DOHH2 (cell line): ENCODE measurements around the gene HSCB.
"Not testable (repeated sequence)": the region's sequence is repeated elsewhere in the genome, so short reads cannot be mapped to it uniquely, and the experiment has no call there.

Experiments
- H3F3A ChIP-seq: fragments of 200-600 bp; sonication (generic), shearing (Covaris generic); 2 replicates; pipeline ENCODE4 v1.6.0; 2016; ENCODE audit warnings: antibody characterized with exemption, mild to moderate bottlenecking; ENCODE audit not compliant: control insufficient read depth, insufficient read depth
- H3K27ac ChIP-seq: fragments of 200-600 bp; sonication (generic); 2 replicates; pipeline ENCODE4 v1.5.1; 2014; ENCODE audit warnings: low read depth, mild to moderate bottlenecking, low read length, moderate library complexity
- H3K27me3 ChIP-seq: fragments of 200-600 bp; sonication (generic); 2 replicates; pipeline ENCODE4 v1.6.1; 2014; ENCODE audit warnings: mild to moderate bottlenecking, low read length, mixed read lengths; ENCODE audit not compliant: control insufficient read depth
- H3K36me3 ChIP-seq: fragments of 200-600 bp; sonication (generic); 2 replicates; pipeline ENCODE4 v1.6.1; 2014; ENCODE audit warnings: mild to moderate bottlenecking, low read length, moderate library complexity, mixed read lengths; ENCODE audit not compliant: control insufficient read depth
- H3K4me1 ChIP-seq: fragments of 200-600 bp; sonication (generic); 2 replicates; pipeline ENCODE4 v1.6.1; 2014; ENCODE audit warnings: mild to moderate bottlenecking, low read length, mixed read lengths; ENCODE audit not compliant: control insufficient read depth
- H3K4me2 ChIP-seq: fragments of 200-600 bp; sonication (generic); 2 replicates; pipeline ENCODE4 v1.6.0; 2014; ENCODE audit warnings: mild to moderate bottlenecking, low read length, moderate library complexity
- H3K4me3 ChIP-seq: fragments of 200-600 bp; sonication (generic); 2 replicates; pipeline ENCODE4 v1.5.1; 2014; ENCODE audit warnings: mild to moderate bottlenecking, low read length, mixed read lengths
- H3K79me2 ChIP-seq: fragments of 200-600 bp; sonication (generic); 2 replicates; pipeline ENCODE4 v1.6.1; 2014; ENCODE audit warnings: mild to moderate bottlenecking, low read length, mixed read lengths; ENCODE audit not compliant: control insufficient read depth
- H3K9me2 ChIP-seq: fragments of 200-600 bp; sonication (generic); replicated peaks from 2 replicates; pipeline ENCODE4 v1.6.1; 2014; ENCODE audit warnings: mild to moderate bottlenecking, low read length, mixed read lengths; ENCODE audit not compliant: control insufficient read depth
- H3K9me3 ChIP-seq: fragments of 200-600 bp; sonication (generic); 2 replicates; pipeline ENCODE4 v1.6.1; 2014; ENCODE audit warnings: antibody characterized with exemption, low read length, mixed read lengths; ENCODE audit not compliant: control insufficient read depth, insufficient read depth
- H4K20me1 ChIP-seq: fragments of 200-600 bp; sonication (generic); 2 replicates; pipeline ENCODE4 v1.6.0; 2014; ENCODE audit warnings: low read depth, mild to moderate bottlenecking, antibody characterized with exemption, low read length, moderate library complexity; ENCODE audit not compliant: control insufficient read depth, insufficient read depth
- EZH2phosphoT487 ChIP-seq: fragments of 200-600 bp; sonication (generic); IDR thresholded peaks from 2 replicates; pipeline ENCODE4 v1.6.1; 2017; ENCODE audit warnings: borderline replicate concordance, mild to moderate bottlenecking, antibody characterized with exemption, low read length, moderate library complexity, mixed read lengths
- TF ChIP-seq, protein P1 (sequence below): fragments of 200-600 bp; sonication (generic); IDR thresholded peaks from one replicate; pipeline ENCODE4 v1.5.1; 2014; ENCODE audit warnings: antibody characterized with exemption, mild to moderate bottlenecking, low read depth, low read length; ENCODE audit not compliant: poor library complexity, severe bottlenecking

HSCB gene

DNA sequence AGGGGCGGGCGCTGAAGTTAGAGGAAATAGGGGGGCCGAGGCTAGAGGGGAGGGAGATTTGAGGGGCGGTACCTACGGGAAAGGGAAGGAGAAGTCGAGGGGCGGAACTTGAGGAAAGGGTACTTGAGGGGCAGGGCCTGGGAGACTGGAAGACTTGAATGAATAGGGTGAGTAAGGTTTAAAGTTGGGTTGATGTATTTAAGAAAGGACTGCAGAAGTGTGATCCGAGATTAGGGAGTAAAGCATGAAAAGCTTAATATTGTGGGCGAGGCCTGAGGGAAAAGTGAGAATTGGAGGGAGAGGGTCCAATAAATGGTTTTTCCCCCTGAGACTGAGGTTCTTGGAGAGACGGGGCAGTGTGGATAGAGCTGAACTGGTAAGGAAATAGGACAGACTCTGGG, 723 bp downstream of the HSCB start:
- H3K79me2 ChIP-seq, result peaks cover 53% of the 10 kb centered on the region
- peaks cover 52% of the 10 kb centered on the region for H3K36me3 ChIP-seq
- H4K20me1 ChIP-seq, result peaks cover 6% of the 10 kb centered on the region; the same call in 1 of the 2 replicates
- no peaks in the 10 kb centered on the region for H3K9me2 ChIP-seq
- peak overlapping the region; percentile 88; the same call in 1 of the 2 replicates for H3K27ac ChIP-seq
- peaks cover 5% of the 10 kb centered on the region for H3F3A ChIP-seq
- H3K4me2 ChIP-seq, result peak overlapping the region; percentile 87
- no peaks in the 10 kb centered on the region for H3K9me3 ChIP-seq
- H3K27me3 ChIP-seq, result no peaks in the 10 kb centered on the region
- H3K4me3 ChIP-seq, result peak overlapping the region; percentile 90
- peaks cover 22% of the 10 kb centered on the region for H3K4me1 ChIP-seq
- TF ChIP-seq, protein P1, sequence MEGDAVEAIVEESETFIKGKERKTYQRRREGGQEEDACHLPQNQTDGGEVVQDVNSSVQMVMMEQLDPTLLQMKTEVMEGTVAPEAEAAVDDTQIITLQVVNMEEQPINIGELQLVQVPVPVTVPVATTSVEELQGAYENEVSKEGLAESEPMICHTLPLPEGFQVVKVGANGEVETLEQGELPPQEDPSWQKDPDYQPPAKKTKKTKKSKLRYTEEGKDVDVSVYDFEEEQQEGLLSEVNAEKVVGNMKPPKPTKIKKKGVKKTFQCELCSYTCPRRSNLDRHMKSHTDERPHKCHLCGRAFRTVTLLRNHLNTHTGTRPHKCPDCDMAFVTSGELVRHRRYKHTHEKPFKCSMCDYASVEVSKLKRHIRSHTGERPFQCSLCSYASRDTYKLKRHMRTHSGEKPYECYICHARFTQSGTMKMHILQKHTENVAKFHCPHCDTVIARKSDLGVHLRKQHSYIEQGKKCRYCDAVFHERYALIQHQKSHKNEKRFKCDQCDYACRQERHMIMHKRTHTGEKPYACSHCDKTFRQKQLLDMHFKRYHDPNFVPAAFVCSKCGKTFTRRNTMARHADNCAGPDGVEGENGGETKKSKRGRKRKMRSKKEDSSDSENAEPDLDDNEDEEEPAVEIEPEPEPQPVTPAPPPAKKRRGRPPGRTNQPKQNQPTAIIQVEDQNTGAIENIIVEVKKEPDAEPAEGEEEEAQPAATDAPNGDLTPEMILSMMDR, result no peak
- no peak for TF ChIP-seq EZH2phosphoT487

DNA sequence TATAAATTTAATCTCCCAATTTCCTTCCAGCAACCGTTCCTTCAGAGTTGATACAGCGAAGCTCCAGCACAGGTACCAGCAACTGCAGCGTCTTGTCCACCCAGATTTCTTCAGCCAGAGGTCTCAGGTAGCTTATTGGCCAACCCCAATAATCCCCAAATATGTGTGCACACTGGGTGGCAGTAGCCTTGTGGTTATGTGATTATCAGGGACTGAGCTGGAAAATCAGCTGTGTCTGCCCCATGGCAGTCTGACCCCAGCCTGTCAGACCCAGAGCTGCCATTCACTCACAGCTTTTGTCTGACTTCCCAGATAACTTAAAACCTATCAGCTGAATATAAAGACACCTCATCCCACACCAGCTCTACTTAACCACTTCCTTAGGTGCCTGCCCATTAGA, 2.0 kb downstream of the HSCB start:
- H3K4me3 ChIP-seq, result no peak overlapping the region
- no peaks in the 10 kb centered on the region for H3K9me2 ChIP-seq
- H3K4me2 ChIP-seq, result 0 out of 2 replicates have a peak overlapping the region, but pooled peaks have one; percentile 87
- H4K20me1 ChIP-seq, result peaks cover 6% of the 10 kb centered on the region; the same call in 1 of the 2 replicates
- H3K27me3 ChIP-seq, result no peaks in the 10 kb centered on the region
- no peak for TF ChIP-seq EZH2phosphoT487
- TF ChIP-seq, protein P1, result no peak
- peaks cover 47% of the 10 kb centered on the region for H3K36me3 ChIP-seq
- no peak overlapping the region for H3K27ac ChIP-seq
- no peaks in the 10 kb centered on the region for H3K9me3 ChIP-seq
- H3K79me2 ChIP-seq, result peaks cover 40% of the 10 kb centered on the region
- peaks cover 22% of the 10 kb centered on the region for H3K4me1 ChIP-seq
- H3F3A ChIP-seq, result peaks cover 5% of the 10 kb centered on the region

DNA sequence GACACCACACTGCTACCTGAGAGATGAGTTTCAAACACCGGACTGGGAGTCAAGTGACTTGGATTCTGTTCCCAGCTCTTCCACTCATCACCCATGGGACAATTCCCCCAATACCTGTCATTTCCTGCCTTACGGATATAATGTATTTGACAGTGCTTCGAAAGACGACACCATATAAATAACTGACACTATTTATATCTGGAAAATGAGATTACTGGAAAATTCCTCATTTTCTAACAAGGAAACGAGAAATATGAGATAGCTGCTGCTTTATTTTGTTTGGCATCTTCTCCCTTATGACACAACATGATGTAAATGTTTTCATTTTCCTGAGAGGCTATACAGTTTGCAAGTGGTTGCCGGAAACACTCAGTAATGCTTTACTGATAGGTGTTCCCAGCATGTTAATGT, 8.6 kb downstream of the HSCB start:
- Histone ChIP-seq H3F3A (no peaks in the 10 kb centered on the region), H3K4me3 (no peak overlapping the region), H3K9me2 (no peaks in the 10 kb centered on the region), H4K20me1 (no peaks in the 10 kb centered on the region), H3K9me3 (no peaks in the 10 kb centered on the region), H3K4me1 (no peaks in the 10 kb centered on the region), H3K27me3 (no peaks in the 10 kb centered on the region), H3K27ac (no peak overlapping the region), H3K79me2 (no peaks in the 10 kb centered on the region), H3K4me2 (no peak overlapping the region), H3K36me3 (peaks cover 43% of the 10 kb centered on the region)
- TF ChIP-seq EZH2phosphoT487, result no peak
- TF ChIP-seq, protein P1, result no peak

DNA sequence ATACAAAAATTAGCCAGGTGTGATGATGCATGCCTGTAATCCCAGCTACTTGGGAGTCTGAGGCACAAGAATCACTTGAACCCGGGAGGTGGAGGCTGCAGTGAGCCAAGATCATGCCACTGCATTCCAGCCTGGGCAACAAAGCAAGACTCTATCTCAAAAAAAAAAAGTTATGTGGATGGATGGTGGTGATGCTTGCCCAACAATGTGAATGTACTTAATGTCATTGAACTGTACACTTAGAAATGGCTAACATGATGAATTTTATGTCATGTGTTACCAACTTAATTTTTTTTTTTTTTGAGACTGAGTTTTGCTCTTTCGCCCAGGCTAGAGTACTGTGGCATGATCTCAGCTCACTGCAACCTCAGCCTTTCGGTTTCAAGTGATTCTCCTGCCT, 12.7 kb downstream of the HSCB start:
- H3K9me2 ChIP-seq, H3K4me3 ChIP-seq, H4K20me1 ChIP-seq: not testable (repeated sequence)

More for the DNA sequence above, 12.7 kb downstream of the HSCB start:
- not testable (repeated sequence) for H3K79me2 ChIP-seq, H3K27ac ChIP-seq, H3K4me1 ChIP-seq, H3F3A ChIP-seq, H3K4me2 ChIP-seq, H3K9me3 ChIP-seq, H3K27me3 ChIP-seq
- peaks cover 15% of the 10 kb centered on the region for H3K36me3 ChIP-seq
